ENCODE results near the gene AATK. TPM values are rescaled to one million over a fixed set of nuclear protein-coding genes. Genes with fewer than 3 reads are reported as not detected.
A peak's percentile ranks its signal among the peaks of the same experiment; 100 is the strongest.

The AATK gene
- total RNA-seq, 4 donors from 2014 or later: 0.51 to 5.9 (median 3.0) TPM

DNA sequence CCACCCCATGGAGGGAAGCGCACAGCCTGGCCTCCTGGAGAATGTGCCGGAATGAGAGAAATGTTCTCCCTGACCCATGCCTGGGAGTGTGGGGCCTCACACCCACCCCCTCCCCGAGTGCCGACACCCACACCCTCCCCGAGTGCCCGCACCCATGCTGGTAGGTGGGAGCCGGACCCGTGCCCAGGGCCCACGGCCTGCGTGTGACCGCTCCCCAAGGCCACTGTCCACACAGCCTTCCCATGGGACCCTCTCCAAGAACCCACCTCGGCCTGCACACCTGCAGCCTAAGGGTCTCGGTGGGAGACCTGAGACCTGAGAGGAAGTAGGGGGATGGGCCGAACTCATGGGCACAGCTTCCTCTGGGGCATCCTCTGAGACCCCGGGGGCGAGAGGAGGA, 4.0 kb downstream of the AATK start:
- Histone ChIP-seq H3K4me3 (no peak overlapping the region), H3K27ac (no peak overlapping the region), H3K9me3 (no peaks in the 10 kb centered on the region), H3K27me3 (no peaks in the 10 kb centered on the region), H3K4me1 (peaks cover 0 to 5% of the 10 kb centered on the region in 2 donors), H3K36me3 (no peaks in the 10 kb centered on the region)
- intact Hi-C loops (cut with DNase I; ENCODE audit: low total_unique reads): no loop called here
- TF ChIP-seq POLR2A (IDR thresholded peaks at IDR 0.05): no peak
- TF ChIP-seq, protein P1, sequence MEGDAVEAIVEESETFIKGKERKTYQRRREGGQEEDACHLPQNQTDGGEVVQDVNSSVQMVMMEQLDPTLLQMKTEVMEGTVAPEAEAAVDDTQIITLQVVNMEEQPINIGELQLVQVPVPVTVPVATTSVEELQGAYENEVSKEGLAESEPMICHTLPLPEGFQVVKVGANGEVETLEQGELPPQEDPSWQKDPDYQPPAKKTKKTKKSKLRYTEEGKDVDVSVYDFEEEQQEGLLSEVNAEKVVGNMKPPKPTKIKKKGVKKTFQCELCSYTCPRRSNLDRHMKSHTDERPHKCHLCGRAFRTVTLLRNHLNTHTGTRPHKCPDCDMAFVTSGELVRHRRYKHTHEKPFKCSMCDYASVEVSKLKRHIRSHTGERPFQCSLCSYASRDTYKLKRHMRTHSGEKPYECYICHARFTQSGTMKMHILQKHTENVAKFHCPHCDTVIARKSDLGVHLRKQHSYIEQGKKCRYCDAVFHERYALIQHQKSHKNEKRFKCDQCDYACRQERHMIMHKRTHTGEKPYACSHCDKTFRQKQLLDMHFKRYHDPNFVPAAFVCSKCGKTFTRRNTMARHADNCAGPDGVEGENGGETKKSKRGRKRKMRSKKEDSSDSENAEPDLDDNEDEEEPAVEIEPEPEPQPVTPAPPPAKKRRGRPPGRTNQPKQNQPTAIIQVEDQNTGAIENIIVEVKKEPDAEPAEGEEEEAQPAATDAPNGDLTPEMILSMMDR (IDR thresholded peaks at IDR 0.05): no peak
- no peak for DNase-seq

DNA sequence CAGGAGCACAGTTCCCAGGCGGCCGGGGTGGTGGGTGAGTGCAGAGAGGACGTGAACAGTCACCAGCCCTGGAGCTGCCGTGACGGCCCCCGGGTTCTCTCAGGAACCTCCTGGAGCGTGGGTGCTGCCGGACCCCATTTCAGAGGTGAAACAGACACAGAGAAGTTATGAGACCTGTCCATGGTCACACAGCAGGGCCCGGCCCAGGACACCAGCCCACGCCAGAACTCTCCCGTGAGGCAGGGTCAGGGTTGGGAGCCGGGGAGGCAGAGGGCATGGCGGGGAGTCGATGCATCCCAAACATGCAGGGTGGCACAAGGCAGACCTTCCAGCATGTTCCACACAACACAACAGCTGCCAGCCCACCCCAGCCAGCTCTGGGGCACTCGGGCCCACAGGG, 4.5 kb downstream of the AATK start:
- intact Hi-C loops (cut with DNase I; ENCODE audit: low total_unique reads): no loop called here
- H3K27ac ChIP-seq: no peak overlapping the region
- H3K9me3 ChIP-seq: no peaks in the 10 kb centered on the region
- DNase-seq: no peak
- H3K4me1 ChIP-seq: peaks cover 0 to 5% of the 10 kb centered on the region in 2 donors
- H3K4me3 ChIP-seq: no peak overlapping the region
- no peaks in the 10 kb centered on the region for H3K27me3 ChIP-seq
- no peaks in the 10 kb centered on the region for H3K36me3 ChIP-seq
- TF ChIP-seq, protein P1 (IDR thresholded peaks at IDR 0.05): no peak
- TF ChIP-seq POLR2A (IDR thresholded peaks at IDR 0.05): no peak

DNA sequence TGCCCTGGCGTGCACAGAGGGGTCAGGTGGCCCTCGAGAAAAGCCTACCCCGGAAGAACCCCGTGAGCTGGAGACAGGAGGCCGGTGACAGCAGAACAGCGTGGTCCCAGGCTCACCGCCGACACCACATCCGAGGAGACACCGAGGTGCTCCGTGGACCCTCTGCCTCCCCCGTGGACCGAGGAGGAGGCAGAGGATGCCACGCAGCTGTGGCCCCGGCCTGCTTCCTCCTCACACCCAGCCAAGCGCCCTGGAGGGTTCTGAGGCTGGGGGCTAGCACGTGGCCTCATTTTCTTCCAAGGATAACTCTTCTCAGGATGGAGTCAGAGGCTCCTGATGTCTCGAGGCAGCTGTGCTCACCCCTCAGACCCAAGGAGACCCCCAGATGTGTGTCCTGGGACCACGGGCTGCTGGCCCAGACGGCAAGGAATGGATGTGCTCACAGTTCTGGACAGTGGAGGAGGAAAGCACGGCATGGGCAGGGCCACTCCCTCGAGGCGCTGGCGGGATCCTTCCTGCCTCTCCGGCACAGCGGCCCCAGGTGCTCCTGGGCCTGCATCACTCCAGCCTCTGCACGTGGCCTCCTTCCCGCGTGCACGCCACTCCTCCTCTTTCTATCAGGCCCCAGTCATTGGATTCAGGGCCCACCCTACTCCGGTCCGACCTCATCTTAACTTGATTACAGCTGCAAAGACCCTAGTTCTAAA, 5.1 kb downstream of the AATK start:
- no peaks in the 10 kb centered on the region for H3K27me3 ChIP-seq
- intact Hi-C loops (cut with DNase I; ENCODE audit: low total_unique reads): no loop called here
- no peak overlapping the region for H3K4me3 ChIP-seq
- no peak overlapping the region for H3K27ac ChIP-seq
- H3K9me3 ChIP-seq: no peaks in the 10 kb centered on the region
- TF ChIP-seq POLR2A (IDR thresholded peaks at IDR 0.05): no peak
- TF ChIP-seq, protein P1 (IDR thresholded peaks at IDR 0.05): no peak
- DNase-seq: no peak
- peaks cover 0 to 5% of the 10 kb centered on the region in 2 donors for H3K4me1 ChIP-seq
- H3K36me3 ChIP-seq: no peaks in the 10 kb centered on the region

DNA sequence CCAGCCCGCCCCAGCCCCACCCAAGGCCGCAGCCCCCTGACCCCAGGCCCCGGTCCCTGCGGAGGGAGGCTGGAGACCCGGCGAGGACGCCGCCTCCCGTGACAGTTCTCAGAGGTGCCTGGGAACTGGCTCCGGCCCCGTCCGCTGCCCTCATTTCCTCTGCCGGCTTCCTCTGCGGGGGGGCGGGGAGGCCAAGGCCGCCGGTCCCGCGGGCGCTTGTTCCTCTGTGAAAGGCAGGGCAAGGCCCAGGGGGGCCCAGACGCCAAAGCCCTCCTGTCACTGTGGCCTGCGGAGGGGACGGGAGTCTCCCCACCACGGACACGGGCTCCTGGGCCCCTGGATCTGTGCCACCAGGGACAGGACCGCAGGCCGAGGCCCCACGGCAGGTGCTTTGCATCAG, 5.7 kb downstream of the AATK start:
- TF ChIP-seq POLR2A (IDR thresholded peaks at IDR 0.05): no peak
- TF ChIP-seq, protein P1 (IDR thresholded peaks at IDR 0.05): no peak
- Histone ChIP-seq H3K4me3 (no peak overlapping the region), H3K27ac (peak overlapping the region in 1 of 2 donors; percentile 15), H3K4me1 (no peaks in the 10 kb centered on the region), H3K27me3 (no peaks in the 10 kb centered on the region), H3K36me3 (no peaks in the 10 kb centered on the region), H3K9me3 (no peaks in the 10 kb centered on the region)
- intact Hi-C loops (cut with DNase I; ENCODE audit: low total_unique reads): no loop called here
- DNase-seq: peak in 1 of 2 donors; percentile 35

DNA sequence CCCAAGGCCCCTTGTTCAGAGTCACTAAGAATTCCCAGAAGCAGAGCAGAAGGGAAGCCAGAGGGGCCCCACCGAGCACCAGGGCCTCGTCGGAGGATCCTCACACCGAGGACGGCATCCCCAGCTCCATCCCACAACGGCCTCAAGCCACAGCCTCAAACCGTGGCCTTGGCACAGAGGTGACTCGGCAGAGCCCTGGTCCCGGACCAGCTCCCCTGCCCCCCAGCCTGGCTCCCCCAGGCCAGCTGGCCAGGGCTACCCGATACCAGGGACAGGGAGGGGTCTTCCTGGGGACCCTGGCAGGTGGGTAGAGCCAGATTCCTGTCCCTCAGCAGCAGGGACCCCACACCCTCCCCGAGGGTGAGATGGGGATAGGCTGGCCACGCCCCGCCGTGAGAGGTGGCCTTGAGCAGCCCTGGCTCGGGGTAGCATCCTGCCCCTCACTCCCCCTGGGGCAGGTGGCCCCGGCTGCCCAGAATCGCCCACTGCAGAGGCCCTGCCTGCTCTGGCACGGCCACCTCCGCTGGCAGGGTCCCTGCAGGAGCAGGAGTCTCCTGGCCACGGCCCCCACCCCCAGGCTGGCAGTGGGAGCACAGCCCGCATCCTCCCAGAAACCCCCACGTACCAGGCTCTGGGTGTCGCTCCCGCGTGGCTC, 6.3 kb downstream of the AATK start:
- intact Hi-C loops (cut with DNase I; ENCODE audit: low total_unique reads): no loop called here
- H3K27ac ChIP-seq: peak overlapping the region in 1 of 2 donors; percentile 15

More for the DNA sequence above, 6.3 kb downstream of the AATK start:
- H3K4me1 ChIP-seq: no peaks in the 10 kb centered on the region
- H3K9me3 ChIP-seq: no peaks in the 10 kb centered on the region
- DNase-seq: no peak
- H3K27me3 ChIP-seq: no peaks in the 10 kb centered on the region
- TF ChIP-seq POLR2A (IDR thresholded peaks at IDR 0.05): no peak
- TF ChIP-seq, protein P1 (IDR thresholded peaks at IDR 0.05): no peak
- no peaks in the 10 kb centered on the region for H3K36me3 ChIP-seq
- H3K4me3 ChIP-seq: no peak overlapping the region
